Stimulated activated CD8-positive, alpha-beta memory T cell treated with anti-CD3 and anti-CD28 coated beads, Interleukin-2, amount 100 ng/mL, for 1 hour (primary cell): ENCODE data around the gene SPAG16.

Source experiments
- DNase-seq, 2 donors: peaks; one replicate each; pipeline ENCODE4 v3.0.0-alpha.2; 2020; ENCODE audit warnings: low read depth in 2 of 2

The SPAG16 gene

GRCh38 chr2:213284105-213285090, at the start of gene SPAG16:
Gene SPAG16, plus strand, starts transcription at chr2:213284464.
- DNase-seq: peak; percentile 90

GRCh38 chr2:213234641-213235040, 49.6 kb upstream of the SPAG16 start:
- no peak for DNase-seq

GRCh38 chr2:213235741-213236140, 48.5 kb upstream of the SPAG16 start:
- DNase-seq: no peak

- DNase-seq: no peak
These were observed 47.0 kb upstream of the SPAG16 start for GRCh38 chr2:213237251-213237650.

DNA sequence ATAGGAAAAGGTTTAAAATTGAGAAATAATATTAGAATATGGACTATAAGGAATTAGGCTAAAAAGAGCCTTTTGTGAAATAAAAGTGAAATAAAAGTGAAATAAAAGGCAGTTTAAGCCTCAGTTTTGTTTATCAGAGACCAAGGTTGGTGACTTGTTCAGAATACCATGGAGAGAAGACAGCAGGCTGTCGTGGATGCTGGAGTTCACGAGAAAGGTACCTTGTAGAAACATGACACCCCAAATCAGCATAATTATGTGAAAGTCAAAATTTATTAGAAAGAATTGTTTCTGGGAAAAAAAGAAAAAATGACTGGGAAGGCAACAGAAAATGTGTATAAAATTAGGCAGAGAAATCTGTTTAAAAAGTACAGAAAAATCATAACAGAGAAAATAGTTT, 46.5 kb upstream of the SPAG16 start:
- no peak for DNase-seq

GRCh38 chr2:213238753-213239495, 45.3 kb upstream of the SPAG16 start:
- DNase-seq: no peak

- DNase-seq: no peak
These were observed 42.4 kb upstream of the SPAG16 start for GRCh38 chr2:213241817-213242216.

DNA sequence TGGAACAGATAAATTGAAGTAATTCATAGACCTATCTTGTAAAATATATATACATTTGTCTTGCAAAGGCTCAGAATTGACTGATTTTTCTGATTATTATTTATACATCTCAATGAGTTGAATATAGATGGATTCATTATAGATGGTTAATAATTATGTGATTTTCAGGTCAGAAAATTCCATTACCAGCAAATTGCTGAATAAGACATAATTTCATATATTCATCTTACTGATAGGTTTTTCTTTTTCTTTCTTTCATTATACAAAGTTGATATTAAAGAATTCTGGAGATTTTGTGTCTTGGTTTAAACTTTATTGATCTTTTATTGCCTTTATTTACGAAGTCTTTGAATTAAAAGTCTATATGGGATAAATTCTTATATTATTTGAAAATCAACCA, 41.6 kb upstream of the SPAG16 start:
- DNase-seq: no peak

DNA sequence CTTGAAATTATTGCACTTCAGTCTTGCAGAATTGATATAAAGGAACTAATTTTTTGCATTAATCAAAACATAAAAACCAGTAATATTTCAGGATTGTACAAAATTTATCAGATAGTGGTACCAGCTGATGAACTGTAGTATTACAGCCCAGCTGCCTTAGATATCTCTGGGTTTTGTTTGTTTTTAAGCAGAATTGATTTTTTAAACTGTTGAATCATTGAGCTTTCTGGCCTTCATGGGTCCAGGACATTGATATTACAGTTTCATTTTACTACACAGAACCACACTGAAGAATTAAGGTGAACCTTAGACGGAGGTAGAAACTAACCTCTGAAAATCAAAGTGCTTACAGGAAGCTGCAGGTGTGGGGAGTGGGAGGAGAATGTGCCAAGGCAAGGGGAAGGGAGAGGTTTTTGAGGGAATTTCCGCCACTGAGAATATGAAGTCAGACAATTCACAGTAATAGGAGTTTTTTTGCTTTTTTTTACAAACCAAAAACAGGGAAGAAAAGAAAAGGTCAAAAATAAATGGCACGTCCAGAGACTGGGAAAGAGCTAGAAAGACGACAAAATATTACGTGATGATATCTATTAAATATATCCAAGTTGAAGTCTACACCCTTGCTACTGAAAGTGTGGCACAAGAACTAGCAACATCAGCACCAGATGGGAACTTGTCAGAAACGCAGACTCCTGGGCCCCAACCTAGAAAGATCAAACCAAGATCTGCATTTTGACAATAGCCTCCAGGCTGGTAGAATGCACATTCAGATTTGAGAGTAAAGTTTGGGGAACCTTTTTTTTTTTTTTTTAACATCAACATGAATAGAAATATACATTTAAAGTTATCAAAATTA, 40.8 kb upstream of the SPAG16 start:
- no peak for DNase-seq

DNA sequence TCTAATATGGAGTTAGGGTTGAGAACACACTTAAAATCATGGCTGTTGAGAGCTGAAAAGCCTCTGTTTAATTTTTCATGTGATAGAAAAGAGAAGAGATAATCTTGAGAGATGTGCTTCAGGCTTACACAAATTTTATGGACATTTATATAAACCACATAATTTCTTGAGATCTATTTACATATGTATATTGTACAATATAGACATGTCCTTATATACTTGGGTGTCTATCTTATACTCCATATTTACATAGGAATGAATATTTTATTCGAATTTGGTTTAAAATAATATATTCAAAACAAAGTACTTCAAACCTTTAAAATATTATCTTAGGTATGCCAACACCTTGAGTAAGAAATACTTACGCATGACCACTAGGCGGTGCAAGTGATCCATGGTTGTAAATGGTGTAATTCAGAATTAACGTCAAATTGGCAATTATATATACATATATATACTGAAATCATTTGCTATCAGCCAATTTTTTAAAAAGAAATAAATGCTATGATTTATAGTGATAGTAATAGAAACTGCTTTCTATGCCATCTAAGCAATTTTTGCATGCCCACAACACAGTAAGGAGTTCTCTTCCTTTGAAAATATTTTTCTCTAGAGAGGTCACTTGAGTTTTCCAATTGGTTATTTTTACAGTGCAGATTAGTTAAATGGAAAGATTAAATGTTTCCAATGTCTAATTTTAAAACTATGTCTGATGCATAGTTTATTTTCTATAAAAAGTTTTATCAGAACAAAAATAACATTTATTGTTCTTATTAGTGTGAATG, 37.6 kb upstream of the SPAG16 start:
- peak; percentile 16 to 26 for DNase-seq

- DNase-seq: no peak
These were observed 36.7 kb upstream of the SPAG16 start for GRCh38 chr2:213247566-213247965.

DNA sequence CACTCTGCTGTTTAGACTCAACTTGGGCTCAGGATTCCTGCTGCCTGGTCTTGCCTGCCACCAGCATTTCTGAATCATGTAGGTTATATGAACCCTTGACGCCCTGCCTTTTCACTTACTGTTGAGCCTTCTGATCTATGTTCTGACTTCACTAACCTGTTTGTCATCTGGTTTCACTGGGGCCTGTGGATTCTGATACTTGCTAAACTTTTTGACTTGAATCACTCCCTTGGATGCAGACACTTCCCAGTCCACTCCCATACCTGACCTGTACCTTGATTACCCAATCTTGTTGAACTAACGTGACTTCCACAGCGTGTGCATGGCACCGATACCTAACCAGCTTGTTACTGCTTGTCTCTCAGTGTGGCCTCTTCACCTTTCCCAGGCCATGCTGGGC, 35.6 kb upstream of the SPAG16 start:
- DNase-seq: no peak

- no peak for DNase-seq
These were observed 34.8 kb upstream of the SPAG16 start for GRCh38 chr2:213249502-213249901.

- no peak for DNase-seq
These were observed 32.6 kb upstream of the SPAG16 start for GRCh38 chr2:213251618-213252017.

DNA sequence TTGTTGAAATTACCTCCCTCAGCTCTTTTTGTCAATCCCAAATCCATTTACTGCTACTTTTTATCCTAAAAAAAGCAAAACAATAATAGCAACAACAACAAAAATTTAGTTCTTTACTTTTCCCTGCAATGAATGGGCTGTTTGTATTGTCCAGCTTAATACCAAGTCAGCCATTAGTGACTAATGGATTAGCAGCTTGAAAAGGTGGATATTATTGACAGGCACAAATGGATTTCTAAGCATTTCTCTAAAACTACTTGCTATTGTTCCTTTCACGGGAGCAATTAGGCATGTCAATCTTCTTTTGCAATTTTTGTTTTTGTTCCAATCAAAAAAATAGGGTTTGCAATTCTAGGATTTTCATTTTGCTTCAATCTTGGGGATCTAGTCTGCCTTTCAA, 32.1 kb upstream of the SPAG16 start:
- DNase-seq: no peak

- DNase-seq: no peak
These were observed 31.1 kb upstream of the SPAG16 start for GRCh38 chr2:213253162-213253561.

- no peak for DNase-seq
These were observed 25.0 kb upstream of the SPAG16 start for GRCh38 chr2:213259266-213259665.

GRCh38 chr2:213261237-213261636, 23.0 kb upstream of the SPAG16 start:
- DNase-seq: no peak

DNA sequence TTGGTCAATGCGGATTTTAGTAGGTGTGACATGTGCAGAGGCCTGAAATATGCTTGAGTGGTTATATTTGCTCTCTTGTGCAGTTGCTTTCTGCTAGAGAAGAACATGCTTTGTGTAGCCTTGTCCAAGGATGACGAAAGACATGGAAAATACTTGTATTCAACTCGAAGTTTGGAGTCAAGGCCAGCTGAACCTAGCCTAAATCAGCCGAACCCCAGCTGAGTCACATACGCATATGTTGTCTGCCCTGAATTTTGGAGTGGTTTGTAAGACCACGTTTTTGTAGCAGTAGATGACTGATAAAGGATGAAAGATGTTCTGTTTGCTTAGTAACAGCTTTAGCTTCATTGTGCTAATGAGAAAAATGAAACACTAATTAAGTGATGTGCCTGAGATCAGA, 22.5 kb upstream of the SPAG16 start:
- no peak for DNase-seq

- no peak for DNase-seq
These were observed 18.6 kb upstream of the SPAG16 start for GRCh38 chr2:213265679-213266078.

GRCh38 chr2:213266421-213266820, 17.8 kb upstream of the SPAG16 start:
- no peak for DNase-seq
